ENCODE data around the gene FNTB.

The FNTB gene, protein sequence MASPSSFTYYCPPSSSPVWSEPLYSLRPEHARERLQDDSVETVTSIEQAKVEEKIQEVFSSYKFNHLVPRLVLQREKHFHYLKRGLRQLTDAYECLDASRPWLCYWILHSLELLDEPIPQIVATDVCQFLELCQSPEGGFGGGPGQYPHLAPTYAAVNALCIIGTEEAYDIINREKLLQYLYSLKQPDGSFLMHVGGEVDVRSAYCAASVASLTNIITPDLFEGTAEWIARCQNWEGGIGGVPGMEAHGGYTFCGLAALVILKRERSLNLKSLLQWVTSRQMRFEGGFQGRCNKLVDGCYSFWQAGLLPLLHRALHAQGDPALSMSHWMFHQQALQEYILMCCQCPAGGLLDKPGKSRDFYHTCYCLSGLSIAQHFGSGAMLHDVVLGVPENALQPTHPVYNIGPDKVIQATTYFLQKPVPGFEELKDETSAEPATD

DNA sequence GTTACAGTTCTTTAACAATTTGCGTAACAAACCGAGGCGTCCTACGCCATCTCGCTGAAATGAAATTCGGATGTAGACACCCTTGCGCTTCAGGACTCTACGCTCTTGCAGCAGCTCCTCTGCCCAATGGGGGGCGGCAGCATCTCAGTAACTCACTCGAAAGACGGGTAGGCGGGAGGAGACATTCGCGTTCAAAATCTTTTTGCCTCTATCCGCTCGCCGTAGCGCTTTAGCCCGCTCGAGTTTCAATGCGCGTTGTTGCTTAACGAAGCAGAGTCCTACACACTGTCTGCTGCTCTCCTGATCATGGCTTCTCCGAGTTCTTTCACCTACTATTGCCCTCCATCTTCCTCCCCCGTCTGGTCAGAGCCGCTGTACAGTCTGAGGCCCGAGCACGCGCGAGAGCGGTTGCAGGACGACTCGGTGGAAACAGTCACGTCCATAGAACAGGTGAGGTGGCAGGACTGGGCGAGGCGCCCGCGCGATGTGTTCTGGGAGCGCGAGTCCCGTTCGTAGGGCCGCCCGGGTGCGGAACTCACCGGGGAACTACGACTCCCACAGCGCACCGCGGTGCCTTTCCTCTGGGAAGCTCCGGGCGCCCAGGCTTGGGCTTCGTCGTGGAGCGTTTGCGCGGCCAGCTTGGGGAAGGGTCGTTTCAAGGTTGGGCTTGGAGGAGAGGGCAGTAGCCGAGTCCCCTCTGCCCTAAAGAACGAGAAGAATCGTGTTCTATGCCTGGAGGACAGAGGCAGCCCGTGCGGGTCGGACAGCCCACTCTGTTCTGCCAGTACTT is at the start of gene FNTB:
Gene FNTB (plus strand): TSS at position 248 of the 790 bp plus-strand sequence. CDS start 59 bp downstream, at position 307.
- peak; percentile 99 for DNase-seq

DNA sequence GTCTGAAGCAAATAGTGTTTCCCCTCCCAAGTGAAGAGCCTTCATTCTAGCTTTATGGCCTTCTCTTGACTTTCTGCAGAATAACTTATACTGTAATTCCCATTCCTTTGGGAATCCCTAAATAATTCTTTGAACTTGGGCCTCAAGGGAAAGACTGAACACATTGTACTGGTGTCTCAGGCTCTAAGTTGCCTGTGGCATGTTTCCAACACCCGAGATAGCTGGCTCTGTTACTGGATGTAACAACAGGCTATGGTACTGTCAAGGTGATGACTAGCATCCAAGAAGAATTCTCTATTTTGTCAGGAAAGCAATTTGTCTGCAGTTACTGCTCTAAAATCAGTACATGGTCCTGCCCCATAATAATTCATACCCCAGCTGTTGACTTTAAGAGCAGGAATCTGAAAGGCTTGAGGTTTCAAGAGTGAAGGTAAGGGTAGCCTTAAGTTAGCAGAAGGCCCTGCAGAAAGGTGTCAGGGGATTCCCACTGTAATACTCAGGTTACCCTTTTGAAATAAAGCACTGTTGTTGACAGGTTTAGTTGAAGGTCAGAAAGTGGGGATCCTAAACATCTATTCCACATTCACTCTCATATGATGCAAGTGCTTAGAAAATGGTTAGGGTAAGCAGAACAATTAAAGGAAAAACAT is 49.4 kb upstream of the FNTB start:
- no peak for DNase-seq

DNA sequence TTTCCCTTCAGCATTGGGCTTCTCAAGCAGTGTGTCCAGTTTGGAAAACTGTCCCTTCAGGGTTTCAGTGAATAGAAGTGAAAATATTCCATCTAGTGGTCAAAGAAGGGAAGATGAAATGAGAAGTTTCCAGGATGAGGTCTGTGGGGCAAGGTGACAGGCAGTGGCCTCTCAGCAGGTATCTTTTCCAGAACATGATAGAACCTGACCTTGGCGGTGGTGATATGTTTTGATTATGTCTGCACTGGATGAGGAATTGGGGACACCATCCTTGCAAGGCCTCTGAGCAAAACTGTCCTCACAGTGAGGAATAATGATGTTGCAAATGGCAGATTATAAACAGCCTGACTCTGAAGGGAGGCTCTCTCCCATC is 48.9 kb upstream of the FNTB start:
- no peak for DNase-seq

DNA sequence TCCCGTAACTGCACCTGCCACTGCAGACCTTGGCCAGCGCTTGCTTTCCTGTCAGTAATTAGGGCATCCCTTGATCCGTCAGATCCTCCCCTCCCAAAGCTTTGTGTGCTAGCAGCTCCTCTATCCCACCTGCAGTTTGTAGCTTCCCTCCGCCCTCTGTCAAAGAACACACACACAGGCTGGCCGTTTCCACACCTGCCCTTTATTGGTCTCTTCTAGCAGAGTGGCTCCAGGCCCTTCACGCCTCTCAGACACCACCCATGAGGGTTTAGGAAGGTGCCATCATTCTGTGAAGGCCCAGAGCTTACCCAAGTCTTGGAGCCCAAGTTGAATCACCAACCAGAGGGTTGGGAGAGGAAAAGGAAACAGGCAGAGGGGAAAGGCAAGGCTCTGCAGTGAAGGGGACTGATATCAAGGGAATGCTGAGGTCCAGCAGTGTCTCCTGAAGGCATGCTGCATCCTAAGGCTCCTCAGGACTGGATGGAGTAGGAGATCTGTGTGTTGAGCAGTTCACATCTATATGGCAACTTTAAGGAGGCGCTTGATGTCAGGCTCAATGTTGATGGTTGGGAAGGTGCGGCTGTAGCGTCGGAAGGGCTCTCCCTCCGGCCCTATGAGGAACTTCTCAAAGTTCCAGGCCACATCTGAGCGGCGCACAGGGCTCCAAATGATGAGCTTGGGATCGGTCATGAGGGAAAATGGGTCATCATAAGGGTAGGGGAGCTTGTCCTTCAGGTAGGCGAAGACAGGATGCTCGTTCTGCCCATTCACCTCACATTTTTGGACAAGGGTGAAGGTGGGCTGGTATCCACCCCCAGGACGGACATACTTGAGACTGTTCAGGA is 47.5 kb upstream of the FNTB start:
- DNase-seq, result no peak

DNA sequence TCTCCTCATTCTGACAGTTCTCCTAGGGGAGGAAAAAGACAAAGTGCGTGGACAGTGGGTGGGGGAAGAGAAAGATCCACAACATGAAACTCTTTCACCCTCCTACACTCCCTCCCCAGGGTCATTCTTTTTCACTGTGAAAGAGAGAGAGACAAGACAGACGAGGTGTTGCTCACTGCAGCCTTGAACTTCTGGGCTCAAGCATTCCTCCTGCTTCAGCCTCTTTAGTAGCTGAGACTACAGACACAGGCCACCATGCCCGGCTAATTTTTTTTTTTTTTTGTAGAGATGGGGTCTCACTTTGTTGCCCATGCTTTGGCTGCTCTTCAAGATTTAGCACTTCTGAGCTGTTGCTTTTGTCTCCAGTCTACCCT is 46.9 kb upstream of the FNTB start:
- no peak for DNase-seq

DNA sequence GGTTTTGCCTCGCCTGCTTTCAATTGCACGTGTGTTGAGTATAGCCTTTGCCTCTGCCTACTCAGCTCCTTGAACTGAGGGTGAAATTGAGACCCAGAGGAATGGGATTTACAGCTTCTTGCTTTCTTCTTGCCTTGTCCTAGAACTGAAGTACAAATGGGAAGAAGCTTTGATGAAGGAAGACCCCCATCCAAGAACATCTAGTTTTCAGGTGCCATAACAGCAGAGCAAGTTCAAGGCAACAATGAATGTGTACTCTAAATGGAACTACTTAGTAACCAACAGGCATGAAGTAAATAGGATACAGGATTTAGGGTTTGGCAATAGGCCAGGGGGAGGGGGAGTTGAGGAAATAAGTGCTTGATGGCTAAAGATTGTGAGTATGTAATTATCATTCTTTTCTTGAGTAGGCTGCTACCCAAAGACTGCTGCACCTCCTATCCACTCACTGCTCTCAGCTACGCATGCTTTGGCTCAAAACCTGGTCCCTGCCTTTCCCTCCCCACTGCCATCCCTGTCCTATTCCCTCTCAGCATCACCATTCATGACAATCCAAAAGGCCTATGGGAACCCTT is 46.3 kb upstream of the FNTB start:
- no peak for DNase-seq

DNA sequence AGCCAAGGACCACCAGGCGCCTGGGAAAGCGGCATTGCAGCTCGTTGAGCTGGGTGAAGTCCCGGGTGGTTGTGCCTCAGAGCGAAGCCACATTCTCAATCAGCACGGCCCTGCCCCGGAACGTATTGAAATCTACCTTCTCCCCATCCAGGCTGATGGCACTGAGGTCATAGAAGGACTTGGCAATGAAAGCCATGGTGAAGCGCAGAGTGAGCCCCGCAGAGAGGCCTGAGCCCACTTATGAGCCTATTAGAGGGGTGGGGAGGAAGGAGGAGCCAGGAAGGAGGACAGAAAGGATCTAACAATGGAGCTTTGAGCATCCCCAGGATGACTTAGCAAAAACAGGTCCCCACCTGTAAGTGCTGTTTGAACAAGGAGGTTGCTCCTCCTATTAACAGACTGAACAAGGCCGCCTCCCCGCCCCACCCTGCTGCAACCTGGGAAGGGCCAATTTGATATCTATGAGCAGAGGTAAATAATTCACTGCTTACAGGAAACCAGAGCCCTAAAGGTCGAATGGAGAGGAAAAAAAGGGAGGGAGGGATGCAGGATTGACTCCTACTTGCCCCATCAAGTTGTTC is 44.1 kb upstream of the FNTB start, which contains the start of gene GPX2:
Gene GPX2 (minus strand): TSS at position 215 of the 581 bp plus-strand sequence. CDS start 19 bp downstream, at position 196.
- no peak for DNase-seq

DNA sequence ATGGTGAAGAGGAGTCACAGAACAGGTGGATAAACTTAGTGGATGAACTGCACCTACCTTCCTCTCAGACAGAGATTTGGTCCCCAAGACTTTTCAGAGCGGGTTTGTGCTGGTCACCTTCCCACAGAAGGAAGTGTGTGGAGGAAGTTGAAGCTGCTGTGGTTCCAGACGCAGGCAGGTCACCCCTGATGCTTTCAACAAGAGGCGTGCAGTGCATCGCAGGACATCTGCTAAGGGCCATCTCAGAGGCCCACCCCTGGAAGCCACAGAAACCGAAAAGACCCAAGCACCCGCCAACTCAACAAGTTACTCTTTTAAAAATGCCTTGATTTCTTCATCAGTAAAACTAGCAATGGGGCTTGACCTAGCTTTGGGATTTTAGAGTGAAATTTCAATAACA is 43.1 kb upstream of the FNTB start:
- DNase-seq, result no peak

DNA sequence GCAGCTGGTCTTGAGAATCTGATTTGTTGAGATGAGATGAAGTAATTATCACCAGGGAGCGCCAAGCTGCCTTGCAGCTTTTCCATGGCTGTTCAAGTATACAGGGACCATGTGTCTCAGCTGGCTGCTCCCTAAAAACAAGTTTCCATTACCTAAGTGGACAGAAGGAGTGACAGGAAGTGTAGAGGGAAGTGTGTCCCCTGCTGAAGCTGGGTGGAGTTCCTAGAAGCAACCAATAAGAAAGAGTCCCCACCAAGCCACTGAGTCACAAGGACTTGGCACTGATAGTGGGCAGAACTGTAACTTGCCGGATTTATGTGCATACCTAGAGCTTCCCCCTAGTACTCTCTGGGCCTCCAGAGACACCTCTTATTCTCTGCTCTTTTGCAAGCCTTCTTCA is 42.7 kb upstream of the FNTB start:
- DNase-seq, result no peak

DNA sequence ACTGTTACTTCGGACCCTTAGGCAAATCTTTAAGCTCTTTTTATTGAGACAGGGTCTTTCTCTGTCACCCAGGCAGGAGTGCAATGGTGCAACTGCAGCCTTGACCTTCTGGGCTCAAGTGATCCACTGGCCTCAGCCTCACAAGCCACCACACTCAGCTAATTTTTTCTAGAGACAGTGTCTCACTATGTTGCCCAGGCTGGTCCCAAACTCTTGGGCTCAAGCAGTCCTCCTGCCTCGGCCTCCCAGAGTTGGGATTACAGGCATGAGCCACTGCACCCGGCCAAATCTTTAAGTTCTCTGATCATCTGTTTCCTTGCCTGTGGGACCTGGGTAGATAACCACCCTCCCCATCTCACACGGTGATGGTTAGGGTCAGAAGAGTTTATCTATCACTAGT is 41.8 kb upstream of the FNTB start:
- DNase-seq, result no peak

DNA sequence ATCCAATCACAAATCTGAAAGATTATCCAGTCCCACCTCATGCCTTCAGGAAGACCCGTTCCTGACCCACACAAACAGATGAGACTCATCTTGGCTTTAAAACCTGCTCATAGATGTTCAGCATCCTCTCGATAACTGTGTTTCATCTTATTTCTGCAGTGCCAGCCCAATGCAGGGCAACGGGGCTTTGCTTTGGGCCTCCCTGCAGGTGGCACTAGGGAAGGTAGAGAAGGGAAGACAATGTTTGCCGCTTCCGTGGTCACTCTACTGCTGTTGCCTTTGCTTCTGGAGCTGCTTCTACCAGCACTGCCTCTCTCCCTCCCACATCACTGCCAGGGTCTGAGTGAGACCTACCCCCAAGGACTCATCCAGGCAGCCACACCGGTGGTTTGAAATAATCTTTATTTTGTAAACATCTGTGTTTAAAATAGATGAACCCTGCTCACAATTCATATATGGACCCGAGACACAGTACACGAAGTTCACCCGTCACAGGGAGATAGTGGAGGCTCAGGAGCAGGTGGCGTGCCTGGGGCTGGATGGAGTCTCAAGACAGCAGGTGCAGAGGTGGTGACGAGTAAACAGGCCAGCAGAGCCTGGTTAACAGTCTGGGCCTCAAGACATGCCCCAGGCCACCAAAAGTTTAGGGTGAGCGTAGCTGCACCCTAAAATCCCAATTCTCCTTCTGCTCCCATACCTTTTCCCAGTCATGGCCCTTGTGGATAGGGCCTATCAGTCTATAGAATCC is 41.1 kb upstream of the FNTB start:
- DNase-seq, result no peak

DNA sequence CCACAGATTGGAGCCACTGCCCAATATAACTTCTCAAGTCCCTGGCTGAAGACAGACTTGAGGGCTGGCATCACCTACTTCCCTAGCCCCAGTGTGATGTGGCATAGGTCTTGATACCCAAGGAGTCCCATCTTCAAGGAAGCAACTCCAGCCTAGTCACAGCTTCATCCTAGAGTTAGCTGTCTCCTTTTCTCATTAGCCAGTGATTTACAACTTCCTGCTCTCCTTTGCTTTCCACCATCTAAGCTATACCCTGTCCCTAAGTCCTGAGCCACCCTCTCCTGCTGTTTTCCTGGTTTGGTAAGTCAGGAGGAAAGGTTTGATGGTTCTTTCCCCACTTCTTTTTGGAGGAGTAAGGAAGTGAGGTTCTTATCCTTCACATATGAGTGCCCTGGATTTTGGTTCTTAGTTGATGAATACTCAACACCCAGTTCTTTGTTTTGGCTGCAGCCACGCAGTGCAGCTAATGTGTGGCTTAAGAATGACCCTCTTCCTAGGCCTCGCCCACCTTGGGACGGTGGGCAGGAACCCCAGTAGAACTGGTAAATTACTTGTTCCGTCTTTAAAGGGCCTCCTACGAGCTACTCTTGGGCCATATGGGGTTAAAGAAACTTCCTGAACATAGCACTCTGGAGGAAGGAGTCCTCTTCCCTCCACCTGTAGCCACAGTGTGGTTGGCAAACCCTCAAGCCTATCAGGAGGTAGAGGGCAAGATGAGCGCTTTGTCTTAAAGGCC is 40.2 kb upstream of the FNTB start:
- no peak for DNase-seq

DNA sequence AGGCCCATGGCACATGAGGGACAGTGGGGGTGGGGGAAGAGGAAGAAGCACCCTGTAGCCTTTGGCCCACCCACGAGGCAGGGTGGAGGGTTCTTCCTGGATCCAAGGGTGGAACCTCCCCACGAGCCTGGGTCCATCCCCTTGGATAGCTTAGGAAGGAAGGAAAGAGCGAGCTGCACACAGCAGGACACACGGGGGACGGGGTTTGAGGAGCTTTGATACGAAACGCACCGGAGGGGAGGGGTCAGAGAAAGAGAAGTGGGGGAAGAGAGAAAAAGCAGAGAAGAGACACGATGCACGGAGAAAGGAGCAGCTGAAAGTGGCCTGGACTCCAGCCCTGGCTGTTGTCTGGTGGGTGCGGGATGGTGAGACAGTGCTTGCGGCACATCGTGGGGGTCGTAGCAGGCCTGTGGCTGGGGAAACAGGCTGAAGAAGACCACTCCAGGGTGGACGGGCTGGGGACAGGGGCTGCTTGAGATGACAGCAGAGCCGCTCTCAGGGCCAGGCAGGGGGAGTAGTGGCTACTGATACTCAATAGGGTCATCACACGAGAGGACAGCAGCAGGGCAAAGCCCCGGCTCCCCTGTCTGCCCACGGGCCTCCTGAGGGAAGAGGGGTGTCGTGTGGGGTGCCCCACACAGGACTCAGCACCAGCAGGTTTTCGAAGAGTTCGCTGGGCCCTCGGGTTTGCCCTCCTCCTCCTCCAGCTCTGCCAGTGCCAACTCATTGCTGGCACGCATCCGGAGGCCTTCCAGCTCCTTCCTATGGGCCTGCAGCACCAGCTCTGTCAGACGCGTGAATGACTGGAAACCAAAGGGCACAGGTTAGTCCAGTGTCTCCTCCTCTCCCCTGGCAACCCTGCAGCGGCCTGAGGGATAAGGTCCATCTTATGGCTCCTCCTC is 38.7 kb upstream of the FNTB start:
- no peak for DNase-seq

DNA sequence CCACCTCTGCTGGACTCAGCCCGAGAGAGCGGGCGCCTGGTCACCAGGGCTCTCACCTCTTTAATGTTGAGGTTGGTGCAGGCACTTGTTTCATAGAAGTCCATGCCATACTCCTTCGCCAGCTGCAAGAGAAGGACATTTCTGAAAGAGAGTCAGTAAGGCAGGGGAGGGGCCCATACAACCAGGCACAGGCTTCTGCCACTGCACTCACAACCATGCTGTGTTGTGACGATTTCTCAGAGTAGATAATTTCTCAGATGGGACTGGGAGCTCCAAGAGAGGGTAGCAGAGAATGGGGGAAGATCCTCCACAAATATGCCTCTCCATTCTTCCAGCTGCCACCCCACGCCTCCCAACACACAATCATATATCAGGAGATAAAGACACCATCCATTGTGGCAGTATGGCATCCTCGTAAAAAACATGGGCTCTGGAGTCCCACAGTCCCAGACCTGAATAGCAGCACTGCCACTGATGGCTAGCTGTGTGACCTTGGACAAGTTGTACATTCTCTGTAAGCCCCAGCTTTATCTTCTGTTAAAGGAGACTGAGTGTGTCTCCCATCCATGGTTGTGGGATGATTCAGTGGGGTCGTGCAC is 38.0 kb upstream of the FNTB start:
- DNase-seq, result no peak

DNA sequence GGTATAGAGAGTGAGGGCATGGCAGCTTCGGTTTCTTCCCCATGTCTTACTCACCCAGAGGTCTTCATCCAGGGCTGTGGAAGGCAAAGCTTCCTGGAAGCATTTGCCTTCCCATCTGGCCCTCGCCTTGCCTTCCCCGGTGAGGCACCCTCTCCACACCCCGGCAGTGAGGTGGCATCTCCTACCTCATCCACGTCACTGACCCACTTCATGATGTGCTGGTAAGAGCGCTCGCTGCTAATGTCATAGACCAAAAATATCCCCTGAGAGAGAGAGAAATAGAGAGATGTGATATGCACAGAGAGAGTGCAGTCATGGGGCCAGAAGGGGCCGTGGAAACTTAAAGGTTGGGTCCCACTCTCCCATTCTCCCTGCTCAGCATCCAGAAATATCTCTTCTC is 35.8 kb upstream of the FNTB start:
- no peak for DNase-seq

DNA sequence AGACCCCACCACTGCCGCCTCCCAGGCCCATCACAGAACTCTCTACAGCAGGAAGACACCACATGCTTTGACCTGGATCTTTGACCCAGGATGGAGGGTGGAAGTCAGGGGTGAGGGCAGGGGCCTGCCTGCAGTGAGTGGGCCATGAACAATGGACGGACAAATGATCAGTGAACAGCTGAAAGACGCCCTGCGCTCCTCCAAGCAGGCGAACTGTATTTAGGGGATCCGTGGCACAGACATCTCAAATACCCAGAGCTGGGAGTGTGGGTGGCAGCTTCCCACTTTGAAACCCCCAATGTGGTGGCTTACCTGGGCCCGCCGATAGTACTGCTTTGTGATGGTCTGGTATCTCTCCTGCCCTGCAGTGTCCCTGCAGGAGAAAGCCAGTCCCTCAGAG is 35.4 kb upstream of the FNTB start:
- no peak for DNase-seq

DNA sequence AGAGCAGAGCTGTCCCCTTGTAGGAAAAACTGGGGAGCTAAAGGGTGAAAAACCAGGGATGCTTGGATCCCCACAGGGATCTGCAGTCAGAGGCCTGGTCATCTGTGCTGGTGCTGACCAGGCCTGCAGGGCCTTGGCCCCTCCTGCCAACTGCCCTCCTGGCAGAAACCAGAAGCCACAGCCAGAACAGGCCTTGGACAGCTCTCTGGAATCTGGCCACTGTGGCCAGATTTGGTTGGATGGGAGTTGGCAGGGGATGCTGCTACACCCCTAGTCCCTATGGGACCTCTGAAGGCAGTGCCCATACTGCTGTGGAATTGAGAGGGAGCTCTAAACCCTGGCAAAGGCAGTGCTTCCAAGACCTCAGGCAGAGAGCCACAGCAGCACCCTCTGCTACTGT is 35.0 kb upstream of the FNTB start:
- no peak for DNase-seq

DNA sequence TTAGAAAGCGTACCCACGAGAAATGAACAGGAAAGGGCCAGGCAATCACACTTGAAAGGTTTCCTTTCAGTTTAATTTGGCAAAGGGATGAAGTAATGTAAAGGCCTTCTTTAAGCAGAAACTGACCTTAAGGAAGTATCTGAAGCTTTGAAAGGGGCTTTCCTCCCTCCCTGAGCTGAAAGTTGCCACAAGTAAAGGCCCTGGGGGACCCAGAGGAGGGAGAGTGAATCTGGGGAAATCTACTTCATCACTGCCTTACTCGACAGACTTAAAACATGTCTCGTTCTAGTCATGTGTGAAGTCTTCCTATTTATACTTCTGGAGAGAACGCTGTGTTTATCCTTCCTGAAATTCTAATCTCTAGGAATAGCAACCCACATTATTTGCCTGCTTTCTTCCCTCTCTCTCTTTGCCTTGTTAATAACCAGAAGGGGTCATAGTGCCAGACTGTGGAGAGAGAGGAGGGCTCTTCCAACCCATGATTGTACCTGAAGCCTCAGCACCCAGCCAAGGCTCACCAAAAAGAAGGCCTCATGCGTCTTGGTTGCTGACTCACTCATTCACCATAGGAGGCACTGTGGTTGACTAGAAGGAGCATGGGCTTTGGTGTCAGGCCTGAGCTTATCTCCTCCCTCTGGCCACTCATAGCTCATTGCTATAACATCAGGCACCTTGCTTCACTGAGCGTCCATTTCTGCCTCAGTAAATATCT is 33.9 kb upstream of the FNTB start:
- peak; percentile 20 for DNase-seq

All from eye (tissue), 1 donor.